Measurements from ENCODE around the gene LCLAT1. TPM values are rescaled to one million over a fixed set of nuclear protein-coding genes. Genes with fewer than 3 reads are reported as not detected.
"Not testable (repeated sequence)": the region's sequence is repeated elsewhere in the genome, so short reads cannot be mapped to it uniquely, and the experiment has no call there.

LCLAT1 gene
- polyA plus RNA-seq, 5 donors: 10.6 to 15.9 (median 12.7) TPM

GRCh38 chr2:30450025-30450424 lies 3.0 kb downstream of the LCLAT1 start:
- DNase-seq: no peak

- DNase-seq: no peak
Observed at GRCh38 chr2:30453498-30453897, 6.5 kb downstream of the LCLAT1 start.

GRCh38 chr2:30454571-30454970 lies 7.5 kb downstream of the LCLAT1 start:
- DNase-seq: no peak

DNA sequence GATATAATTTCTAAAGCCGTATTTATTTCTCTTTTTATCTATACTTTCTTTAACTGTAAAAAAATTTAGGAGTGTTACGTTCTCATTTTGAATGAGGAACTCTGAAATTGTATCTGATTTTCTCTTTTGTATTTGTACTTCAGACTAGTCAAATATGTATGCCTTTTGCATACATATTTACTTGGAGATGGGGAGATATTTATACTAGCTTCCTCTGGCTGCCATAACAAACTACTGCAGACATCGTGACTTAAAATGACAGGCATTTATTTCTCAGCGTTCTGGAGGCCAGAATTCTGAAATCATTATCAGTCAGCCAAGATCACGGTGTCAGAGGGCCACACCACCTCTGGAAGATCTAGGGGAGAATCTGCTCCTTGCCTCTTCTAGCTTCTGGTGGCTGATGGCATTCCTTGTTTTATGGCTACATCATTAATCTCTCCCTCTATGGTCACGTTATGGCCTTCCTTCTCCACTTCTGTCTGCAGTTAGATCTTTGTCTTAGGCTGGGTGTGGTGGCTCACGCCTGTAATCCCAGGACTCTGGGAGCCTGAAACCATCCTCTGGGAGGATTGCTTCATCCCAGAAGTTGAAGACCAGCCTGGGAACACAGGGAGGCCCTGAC lies 8.2 kb downstream of the LCLAT1 start:
- DNase-seq: no peak

DNA sequence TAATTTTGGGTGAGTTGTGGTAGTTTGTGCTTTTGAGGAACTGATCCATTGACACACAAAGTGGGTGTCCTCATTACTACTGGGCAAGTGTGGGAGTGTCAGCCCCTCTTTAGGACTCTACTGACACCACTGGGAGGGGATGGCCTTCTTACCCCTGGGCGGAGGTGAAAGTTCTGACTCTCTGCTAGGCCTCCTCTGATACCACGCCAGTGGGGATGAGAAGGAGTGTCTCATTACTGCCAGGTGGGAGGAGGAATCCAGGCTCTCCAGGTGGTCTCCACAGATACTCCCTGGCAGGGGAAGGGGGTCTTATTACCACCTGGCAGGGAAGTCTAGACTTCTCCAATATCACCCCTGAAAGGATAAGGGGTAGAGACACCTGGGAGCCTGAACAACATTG lies 9.1 kb downstream of the LCLAT1 start:
- no peak for DNase-seq

DNA sequence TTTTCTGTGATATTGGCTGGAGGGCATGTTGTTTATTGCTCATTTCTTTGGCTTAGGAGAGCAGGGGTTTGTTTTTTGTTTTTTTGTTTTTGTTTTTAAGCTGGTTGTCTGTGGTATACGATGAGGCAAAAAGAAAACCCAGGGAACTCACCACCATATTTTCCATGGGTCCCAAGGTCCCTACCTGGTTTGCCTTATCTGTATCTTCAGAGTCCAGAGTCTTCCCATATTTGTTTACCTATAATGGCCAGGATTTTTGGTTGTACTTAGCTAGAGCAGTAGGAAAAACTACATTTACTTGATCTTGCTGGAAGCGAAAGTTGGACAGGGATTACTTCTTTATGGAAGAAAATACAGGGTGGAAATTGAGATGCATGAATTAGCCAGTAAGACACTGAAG lies 9.5 kb downstream of the LCLAT1 start:
- no peak for DNase-seq

DNA sequence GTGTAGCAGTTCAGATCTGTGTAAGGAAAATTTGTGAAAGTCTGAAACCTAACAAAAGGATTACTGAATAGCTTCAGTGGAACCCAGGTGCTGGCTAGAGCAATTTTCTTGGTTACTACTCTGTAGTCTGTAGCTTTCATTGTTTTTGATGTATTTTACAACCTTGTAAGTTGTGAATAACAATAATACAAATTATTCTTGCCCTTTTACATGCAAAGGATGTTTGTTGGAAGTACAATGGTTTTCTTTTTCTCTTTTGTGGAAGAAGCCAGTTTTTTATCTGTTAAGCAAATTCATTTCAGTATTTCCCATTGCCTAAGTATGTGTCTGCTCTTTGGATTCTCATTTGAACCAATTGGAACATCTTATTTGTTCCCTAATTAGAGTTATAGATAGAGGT lies 10.2 kb downstream of the LCLAT1 start:
- no peak for DNase-seq

GRCh38 chr2:30459140-30459539 lies 12.1 kb downstream of the LCLAT1 start:
- DNase-seq: no peak

DNA sequence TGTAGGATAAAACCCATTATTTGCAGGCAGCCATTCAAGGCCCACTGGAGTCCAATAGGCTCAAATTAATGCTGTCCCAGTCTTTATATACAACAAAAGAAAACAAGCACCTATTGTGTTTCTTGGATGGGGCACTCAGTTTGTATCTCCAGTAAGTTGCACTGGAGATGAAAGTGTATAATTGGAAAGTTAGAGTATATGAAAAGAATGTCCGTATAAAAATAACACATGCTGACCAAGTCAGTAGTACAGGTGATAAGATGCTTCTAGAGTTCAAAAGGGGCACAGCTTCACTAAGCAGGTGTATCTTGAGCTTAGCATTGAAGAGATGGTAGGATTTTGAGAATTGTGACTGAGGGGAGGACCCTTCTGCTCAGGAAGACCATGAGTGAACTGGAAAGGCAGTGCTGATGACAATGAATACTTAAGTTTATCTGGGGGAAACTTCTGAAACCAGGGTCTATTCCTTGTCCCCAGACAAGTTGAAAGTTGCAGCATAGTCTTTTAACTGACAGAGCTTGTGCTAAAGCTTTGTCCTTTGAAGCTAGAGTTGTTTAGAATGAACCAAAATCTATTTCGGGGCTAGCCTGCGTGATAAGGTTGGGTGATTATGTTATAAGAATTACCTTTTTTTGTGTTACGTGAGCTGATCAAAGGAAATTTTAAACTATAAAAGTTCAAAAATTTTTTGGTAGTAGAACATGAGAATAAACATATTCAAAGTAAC lies 15.2 kb downstream of the LCLAT1 start:
- no peak for DNase-seq

- DNase-seq: no peak
Observed at GRCh38 chr2:30463535-30463934, 16.5 kb downstream of the LCLAT1 start.

DNA sequence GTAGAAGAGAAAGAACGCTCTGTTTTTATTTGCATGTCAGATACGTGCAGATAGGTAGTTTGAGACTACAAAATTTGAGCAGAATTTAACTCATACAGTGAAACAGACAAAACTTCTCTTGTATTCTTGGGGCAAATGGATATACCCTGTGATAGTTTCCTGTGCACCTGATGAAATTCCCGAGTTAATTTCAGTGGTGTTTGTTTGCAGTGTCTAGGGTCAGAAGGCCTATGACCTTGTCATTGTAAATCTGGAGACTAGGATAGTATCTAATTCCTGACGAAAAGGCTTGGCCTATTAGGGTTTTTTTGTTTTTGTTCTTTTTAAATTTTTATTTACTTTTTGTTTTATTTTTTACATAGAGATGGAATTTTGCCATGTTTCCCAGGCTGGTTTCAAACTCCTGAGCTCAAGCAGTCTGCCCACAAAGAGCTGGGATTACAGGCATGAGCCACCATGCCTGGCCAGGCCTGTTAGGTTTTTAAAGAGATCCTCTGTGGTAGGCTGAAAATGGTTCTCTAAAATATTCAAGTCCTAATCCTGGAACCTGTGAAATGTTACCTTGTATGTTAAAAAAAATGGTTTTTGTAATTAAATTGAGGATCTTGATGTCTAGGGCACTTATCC lies 17.6 kb downstream of the LCLAT1 start:
- no peak for DNase-seq

DNA sequence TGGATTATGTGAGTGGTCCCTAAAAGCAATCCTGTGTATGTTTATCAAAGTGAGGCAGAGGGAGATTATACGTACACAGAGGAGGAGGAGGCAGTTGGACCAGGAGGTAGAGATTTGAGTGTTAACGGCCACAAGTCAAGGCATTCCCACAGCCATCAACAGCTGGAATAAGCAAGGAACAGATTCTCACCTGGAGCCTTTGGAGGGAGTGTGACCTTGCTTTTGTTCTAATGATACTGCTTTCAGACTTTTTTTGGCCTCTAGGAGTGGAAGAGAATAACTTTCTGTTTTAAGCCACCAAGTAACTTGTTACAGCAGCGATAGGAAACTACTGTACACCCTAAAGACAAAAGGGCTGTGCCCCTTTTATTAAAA lies 18.1 kb downstream of the LCLAT1 start:
- no peak for DNase-seq

- no peak for DNase-seq
Observed at GRCh38 chr2:30466216-30466615, 19.2 kb downstream of the LCLAT1 start.

DNA sequence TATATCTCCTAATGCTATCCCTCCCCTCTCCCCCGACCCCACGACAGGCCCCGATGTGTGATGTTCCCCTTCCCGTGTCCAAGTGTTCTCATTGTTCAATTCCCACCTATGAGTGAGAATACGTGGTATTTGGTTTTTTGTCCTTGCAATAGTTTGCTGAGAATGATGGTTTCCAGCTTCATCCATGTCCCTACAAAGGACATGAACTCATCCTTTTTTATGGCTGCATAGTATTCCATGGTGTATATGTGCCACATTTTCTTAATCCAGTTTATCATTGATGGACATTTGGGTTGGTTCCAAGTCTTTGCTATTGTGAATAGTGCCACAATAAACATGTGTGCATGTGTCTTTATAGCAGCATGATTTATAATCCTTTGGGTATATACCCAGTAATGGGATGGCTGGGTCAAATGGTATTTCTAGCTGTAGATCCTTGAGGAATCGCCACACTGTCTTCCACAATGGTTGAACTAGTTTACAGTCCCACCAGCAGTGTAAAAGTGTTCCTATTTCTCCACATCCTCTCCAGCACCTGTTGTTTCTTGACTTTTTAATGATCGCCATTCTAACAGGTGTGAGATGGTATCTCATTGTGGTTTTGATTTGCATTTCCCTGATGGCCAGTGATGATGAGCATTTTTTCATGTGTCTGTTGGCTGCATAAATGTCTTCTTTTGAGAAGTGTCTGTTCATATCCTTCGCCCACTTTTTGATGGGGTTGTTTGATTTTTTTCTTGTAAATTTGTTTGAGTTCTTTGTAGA lies 20.2 kb downstream of the LCLAT1 start:
- not testable (repeated sequence) for DNase-seq

GRCh38 chr2:30470426-30470825 lies 23.4 kb downstream of the LCLAT1 start:
- no peak for DNase-seq

DNA sequence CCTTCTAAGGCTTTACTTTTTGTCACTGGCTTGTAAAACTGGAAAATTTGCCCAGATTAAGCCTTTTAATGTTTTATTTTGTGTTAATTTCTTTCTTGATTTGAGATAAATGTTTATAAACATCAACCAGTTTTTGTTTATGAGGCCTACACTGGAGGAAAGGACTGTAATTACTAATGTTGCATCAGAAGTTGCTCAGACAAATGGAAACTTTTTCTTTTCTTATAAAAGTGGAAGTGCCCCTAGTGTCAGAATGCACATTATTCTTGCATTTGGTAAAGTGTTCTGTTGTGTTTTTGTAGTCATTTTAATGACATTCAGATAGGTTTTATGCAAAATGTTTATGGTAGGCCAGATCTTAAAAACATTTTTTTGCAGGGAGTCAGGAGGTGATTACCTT lies 25.3 kb downstream of the LCLAT1 start:
- no peak for DNase-seq

- DNase-seq: no peak
Observed at GRCh38 chr2:30475542-30475941, 28.5 kb downstream of the LCLAT1 start.

DNA sequence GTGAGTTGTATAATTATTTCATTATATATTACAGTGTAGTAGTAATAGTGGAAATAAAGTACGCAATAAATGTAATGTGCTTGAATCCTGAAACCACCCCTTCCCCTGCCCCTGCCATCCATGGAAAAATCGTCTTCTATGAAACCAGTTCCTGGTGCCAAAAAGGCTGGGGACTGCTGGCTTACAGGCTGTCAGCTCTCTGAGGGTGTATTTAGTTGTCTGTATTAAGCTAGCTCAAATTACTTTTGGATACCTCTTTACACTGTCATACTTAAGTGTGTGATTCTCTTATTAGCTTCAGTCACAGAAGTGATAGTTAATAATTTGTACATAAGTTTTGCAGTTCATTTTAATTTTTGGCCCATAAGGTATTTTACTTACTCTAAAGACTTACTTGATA lies 29.6 kb downstream of the LCLAT1 start:
- no peak for DNase-seq

DNA sequence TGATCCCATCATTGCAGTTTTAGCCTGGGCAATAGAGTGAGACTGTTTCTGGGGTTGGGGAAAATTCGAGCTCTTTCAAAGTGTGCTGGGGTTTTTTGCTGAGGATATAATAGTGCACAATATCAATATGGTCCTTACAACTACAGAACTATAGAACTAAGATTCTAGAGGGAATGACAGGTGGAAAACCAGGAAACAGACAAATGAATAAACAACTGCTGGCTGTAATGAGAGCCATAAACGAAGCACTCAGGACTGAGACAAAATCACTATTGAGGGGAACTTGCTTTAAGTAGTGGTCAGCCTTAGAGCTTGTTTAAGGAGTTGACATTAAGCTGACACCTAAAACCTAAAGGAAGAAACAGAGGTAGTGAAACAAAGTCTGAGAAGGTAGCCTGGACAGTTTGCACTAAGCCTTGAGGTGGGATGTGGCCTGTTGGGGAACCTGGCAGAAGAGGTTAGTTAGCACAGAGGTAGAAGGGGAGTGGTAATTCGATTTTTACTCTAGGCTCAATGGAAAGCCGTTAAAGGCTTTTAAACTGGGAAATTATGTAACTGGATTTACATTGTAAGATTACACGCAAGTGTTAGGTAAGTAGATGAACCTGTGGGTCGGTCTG lies 33.8 kb downstream of the LCLAT1 start:
- DNase-seq: no peak

DNA sequence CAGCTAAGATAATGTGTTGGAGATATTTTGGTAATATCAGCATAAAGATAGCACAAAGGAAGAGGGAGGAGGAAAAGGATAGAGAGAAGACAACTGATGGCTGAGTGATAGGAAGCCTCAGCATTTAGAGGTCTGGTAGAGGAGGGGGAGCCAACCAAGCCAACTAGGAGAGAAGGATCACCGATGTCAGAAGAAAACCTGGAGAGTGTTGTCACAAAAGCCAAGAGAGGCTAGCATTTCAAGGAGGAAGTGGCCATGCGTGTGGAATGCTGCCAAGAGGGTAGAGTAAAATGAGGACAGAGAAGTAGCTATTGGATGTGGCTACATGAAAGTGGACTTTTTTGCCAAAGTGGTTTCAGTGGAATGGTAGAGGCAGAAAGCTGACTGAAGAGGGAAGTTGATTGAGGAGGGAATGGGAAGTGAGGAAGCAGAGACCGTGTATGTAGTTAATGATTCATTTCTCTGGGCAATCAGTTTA lies 34.3 kb downstream of the LCLAT1 start:
- no peak for DNase-seq

DNA sequence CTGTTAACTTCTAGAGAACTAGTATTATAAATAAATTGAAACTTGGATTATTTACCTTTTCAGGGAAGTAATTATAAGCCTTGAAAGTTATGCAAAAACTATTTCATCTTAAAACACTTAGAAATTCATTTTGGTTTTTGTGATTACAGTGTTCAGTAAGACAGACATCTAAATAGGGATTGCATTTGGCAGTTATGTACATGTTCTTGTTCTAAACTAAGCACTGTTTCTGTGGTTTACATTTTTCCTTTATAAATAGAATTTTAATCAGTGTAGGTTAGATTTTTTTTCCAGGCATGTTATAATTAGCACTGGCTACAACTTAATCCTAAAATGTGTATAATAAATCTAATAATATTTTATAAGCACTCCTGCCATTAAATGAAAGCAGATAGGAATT lies 35.0 kb downstream of the LCLAT1 start:
- DNase-seq: no peak

GRCh38 chr2:30484145-30484544 lies 37.1 kb downstream of the LCLAT1 start:
- DNase-seq: no peak

Measured in right lung (tissue), 5 donors.